ENCODE data around the gene OR2A25. TPM values are rescaled to one million over a fixed set of nuclear protein-coding genes. Genes with fewer than 3 reads are reported as not detected.
"Not testable (repeated sequence)": the region's sequence is repeated elsewhere in the genome, so short reads cannot be mapped to it uniquely, and the experiment has no call there.

Gene OR2A25
- polyA plus RNA-seq, 1 donor from 2014 or later: not detected

DNA sequence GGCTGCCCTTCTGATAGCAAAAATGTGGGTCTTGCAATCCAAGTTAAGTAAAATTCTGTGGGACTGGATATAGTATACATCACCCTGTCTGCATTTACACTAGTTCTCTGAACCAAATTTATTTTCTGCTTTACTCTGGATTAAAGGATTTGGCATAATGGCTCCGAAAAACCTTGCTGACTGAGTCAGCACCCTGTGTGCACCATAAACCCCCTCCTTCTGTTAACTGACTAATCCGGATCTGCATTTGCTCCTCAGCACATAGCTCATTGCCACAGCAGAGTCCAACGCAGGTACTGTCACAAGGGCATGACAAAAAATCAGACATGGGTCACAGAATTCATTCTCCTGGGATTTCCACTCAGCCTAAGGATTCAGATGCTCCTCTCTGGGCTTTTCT, 19.5 kb upstream of the OR2A25 start (continued):
- TF ChIP-seq EZH2 (IDR thresholded peaks at IDR 0.05; ENCODE audit: borderline replicate concordance, insufficient read depth, low read length, poor library complexity, severe bottlenecking) (no peak), SMC3 (conservative IDR thresholded peaks at IDR 0.05; ENCODE audit: poor library complexity) (no peak), TAF1 (IDR thresholded peaks at IDR 0.05; ENCODE audit: low read depth) (no peak)

DNA sequence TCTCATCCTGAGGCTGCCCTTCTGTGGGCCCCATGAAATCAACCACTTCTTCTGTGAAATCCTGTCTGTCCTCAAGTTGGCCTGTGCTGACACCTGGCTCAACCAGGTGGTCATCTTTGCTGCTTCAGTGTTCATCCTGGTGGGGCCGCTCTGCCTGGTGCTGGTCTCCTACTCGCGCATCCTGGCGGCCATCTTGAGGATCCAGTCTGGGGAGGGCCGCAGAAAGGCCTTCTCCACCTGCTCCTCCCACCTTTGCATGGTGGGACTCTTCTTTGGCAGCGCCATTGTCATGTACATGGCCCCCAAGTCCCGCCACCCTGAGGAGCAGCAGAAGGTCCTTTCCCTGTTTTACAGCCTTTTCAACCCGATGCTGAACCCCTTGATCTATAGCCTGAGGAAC, 18.7 kb upstream of the OR2A25 start:
- not testable (repeated sequence) for H4K20me1 ChIP-seq (ENCODE audit: insufficient read depth); H3K9ac ChIP-seq (ENCODE audit: low read length); H3K79me2 ChIP-seq (replicated peaks; ENCODE audit: insufficient read depth, low read length); H3K4me3 ChIP-seq (ENCODE audit: low read length); H3K9me2 ChIP-seq (ENCODE audit: insufficient read depth, low read length); H3K27me3 ChIP-seq (ENCODE audit: insufficient read depth, low read depth, low read length); H3K27ac ChIP-seq (ENCODE audit: low read length); H2AFZ ChIP-seq (ENCODE audit: low read depth, low read length); H3K4me2 ChIP-seq (ENCODE audit: low read length); H3F3A ChIP-seq (ENCODE audit: insufficient read depth, low read length, poor library complexity, severe bottlenecking); H3K36me3 ChIP-seq (ENCODE audit: insufficient read depth, low read length); H3K9me3 ChIP-seq (ENCODE audit: low read length)

DNA sequence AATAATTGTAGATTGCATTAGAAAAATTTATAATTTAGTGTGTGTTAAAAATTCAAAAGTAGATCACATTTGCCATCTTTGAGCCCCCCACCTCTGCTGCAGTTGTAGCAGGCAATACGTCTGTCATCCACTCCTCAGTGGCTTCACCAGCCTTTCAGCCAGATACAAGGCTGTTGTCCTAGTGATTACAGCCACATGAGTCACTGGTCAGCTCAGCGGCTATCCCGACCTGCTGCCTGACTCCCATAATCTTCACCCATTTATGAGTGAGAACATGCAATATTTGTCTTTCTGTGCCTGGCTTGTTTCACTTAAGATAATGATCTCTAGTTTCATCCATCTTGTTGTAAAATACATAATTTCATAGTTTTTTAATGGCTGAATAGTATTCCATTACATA, 11.7 kb upstream of the OR2A25 start:
- Histone ChIP-seq H3K27ac (ENCODE audit: low read length) (no peak overlapping the region), H3K4me2 (ENCODE audit: low read length) (no peak overlapping the region), H2AFZ (ENCODE audit: low read depth, low read length) (no peak overlapping the region), H3K9me3 (ENCODE audit: low read length) (no peaks in the 10 kb centered on the region), H3K4me3 (ENCODE audit: low read length) (no peak overlapping the region), H3F3A (ENCODE audit: insufficient read depth, low read length, poor library complexity, severe bottlenecking) (no peaks in the 10 kb centered on the region), H3K9ac (ENCODE audit: low read length) (no peak overlapping the region), H3K79me2 (replicated peaks; ENCODE audit: insufficient read depth, low read length) (no peaks in the 10 kb centered on the region), H3K9me2 (ENCODE audit: insufficient read depth, low read length) (no peaks in the 10 kb centered on the region), H3K36me3 (ENCODE audit: insufficient read depth, low read length) (no peaks in the 10 kb centered on the region), H3K27me3 (ENCODE audit: insufficient read depth, low read depth, low read length) (no peaks in the 10 kb centered on the region), H4K20me1 (ENCODE audit: insufficient read depth) (no peaks in the 10 kb centered on the region)
- TF ChIP-seq MXI1 (conservative IDR thresholded peaks at IDR 0.05; ENCODE audit: poor library complexity, severe bottlenecking) (no peak), EZH2 (IDR thresholded peaks at IDR 0.05; ENCODE audit: borderline replicate concordance, insufficient read depth, low read length, poor library complexity, severe bottlenecking) (no peak), SMC3 (conservative IDR thresholded peaks at IDR 0.05; ENCODE audit: poor library complexity) (no peak), POLR2AphosphoS5 (IDR thresholded peaks at IDR 0.05) (no peak), RAD21 (conservative IDR thresholded peaks at IDR 0.05) (no peak), EP300 (conservative IDR thresholded peaks at IDR 0.05; ENCODE audit: poor library complexity, severe bottlenecking) (no peak), TAF1 (IDR thresholded peaks at IDR 0.05; ENCODE audit: low read depth) (no peak)
- TF ChIP-seq, protein P1, sequence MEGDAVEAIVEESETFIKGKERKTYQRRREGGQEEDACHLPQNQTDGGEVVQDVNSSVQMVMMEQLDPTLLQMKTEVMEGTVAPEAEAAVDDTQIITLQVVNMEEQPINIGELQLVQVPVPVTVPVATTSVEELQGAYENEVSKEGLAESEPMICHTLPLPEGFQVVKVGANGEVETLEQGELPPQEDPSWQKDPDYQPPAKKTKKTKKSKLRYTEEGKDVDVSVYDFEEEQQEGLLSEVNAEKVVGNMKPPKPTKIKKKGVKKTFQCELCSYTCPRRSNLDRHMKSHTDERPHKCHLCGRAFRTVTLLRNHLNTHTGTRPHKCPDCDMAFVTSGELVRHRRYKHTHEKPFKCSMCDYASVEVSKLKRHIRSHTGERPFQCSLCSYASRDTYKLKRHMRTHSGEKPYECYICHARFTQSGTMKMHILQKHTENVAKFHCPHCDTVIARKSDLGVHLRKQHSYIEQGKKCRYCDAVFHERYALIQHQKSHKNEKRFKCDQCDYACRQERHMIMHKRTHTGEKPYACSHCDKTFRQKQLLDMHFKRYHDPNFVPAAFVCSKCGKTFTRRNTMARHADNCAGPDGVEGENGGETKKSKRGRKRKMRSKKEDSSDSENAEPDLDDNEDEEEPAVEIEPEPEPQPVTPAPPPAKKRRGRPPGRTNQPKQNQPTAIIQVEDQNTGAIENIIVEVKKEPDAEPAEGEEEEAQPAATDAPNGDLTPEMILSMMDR (IDR thresholded peaks at IDR 0.05; ENCODE audit: poor library complexity, severe bottlenecking): no peak
- TF ChIP-seq, protein P2, sequence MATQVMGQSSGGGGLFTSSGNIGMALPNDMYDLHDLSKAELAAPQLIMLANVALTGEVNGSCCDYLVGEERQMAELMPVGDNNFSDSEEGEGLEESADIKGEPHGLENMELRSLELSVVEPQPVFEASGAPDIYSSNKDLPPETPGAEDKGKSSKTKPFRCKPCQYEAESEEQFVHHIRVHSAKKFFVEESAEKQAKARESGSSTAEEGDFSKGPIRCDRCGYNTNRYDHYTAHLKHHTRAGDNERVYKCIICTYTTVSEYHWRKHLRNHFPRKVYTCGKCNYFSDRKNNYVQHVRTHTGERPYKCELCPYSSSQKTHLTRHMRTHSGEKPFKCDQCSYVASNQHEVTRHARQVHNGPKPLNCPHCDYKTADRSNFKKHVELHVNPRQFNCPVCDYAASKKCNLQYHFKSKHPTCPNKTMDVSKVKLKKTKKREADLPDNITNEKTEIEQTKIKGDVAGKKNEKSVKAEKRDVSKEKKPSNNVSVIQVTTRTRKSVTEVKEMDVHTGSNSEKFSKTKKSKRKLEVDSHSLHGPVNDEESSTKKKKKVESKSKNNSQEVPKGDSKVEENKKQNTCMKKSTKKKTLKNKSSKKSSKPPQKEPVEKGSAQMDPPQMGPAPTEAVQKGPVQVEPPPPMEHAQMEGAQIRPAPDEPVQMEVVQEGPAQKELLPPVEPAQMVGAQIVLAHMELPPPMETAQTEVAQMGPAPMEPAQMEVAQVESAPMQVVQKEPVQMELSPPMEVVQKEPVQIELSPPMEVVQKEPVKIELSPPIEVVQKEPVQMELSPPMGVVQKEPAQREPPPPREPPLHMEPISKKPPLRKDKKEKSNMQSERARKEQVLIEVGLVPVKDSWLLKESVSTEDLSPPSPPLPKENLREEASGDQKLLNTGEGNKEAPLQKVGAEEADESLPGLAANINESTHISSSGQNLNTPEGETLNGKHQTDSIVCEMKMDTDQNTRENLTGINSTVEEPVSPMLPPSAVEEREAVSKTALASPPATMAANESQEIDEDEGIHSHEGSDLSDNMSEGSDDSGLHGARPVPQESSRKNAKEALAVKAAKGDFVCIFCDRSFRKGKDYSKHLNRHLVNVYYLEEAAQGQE (IDR thresholded peaks at IDR 0.05; ENCODE audit: borderline replicate concordance): no peak

All from neural cell (in vitro differentiated cells).